GM19468 (cell line): Measurements from ENCODE around the gene TNRC6C.
"Not testable (repeated sequence)": the region's sequence is repeated elsewhere in the genome, so short reads cannot be mapped to it uniquely, and the experiment has no call there.

ENCODE experiments used
- ATAC-seq: cut with Tn5 transposase; IDR thresholded peaks from one replicate; pipeline ENCODE4 v1.9.1; 2021; ENCODE audit warnings: mild to moderate bottlenecking, moderate library complexity, moderate number of reproducible peaks; ENCODE audit not compliant: unreplicated experiment; ENCODE audit errors: extremely low read depth

TNRC6C gene

GRCh38 chr17:78106211-78106610 lies 147.7 kb downstream of the TNRC6C start:
- no peak for ATAC-seq

GRCh38 chr17:78107457-78107856 lies 149.0 kb downstream of the TNRC6C start:
- no peak for ATAC-seq

- ATAC-seq: no peak
Observed at GRCh38 chr17:78107976-78108725, 149.6 kb downstream of the TNRC6C start.

- ATAC-seq: no peak
Observed at GRCh38 chr17:78108726-78109488, 150.4 kb downstream of the TNRC6C start.

- no peak for ATAC-seq
Observed at GRCh38 chr17:78109489-78109761, 150.9 kb downstream of the TNRC6C start.

GRCh38 chr17:78110363-78111015 lies 152.0 kb downstream of the TNRC6C start:
- no peak for ATAC-seq

GRCh38 chr17:78111016-78111726 lies 152.7 kb downstream of the TNRC6C start:
- ATAC-seq: no peak

- no peak for ATAC-seq
Observed at GRCh38 chr17:78111727-78112517, 153.4 kb downstream of the TNRC6C start.

GRCh38 chr17:78112518-78113471 lies 154.3 kb downstream of the TNRC6C start:
- ATAC-seq: no peak

- ATAC-seq: no peak
Observed at GRCh38 chr17:78113804-78114785, 155.6 kb downstream of the TNRC6C start.

- ATAC-seq: no peak
Observed at GRCh38 chr17:78114831-78115723, 156.6 kb downstream of the TNRC6C start.

GRCh38 chr17:78115803-78116202 lies 157.3 kb downstream of the TNRC6C start:
- not testable (repeated sequence) for ATAC-seq

GRCh38 chr17:78116411-78116810 lies 157.9 kb downstream of the TNRC6C start:
- ATAC-seq: no peak

GRCh38 chr17:78117027-78117981 lies 158.8 kb downstream of the TNRC6C start:
- ATAC-seq: no peak

GRCh38 chr17:78118801-78119241 lies 160.3 kb downstream of the TNRC6C start:
- no peak for ATAC-seq

- no peak for ATAC-seq
Observed at GRCh38 chr17:78120537-78120936, 162.0 kb downstream of the TNRC6C start.
